Smooth muscle cell (in vitro differentiated cells): ENCODE results near the gene KCNQ1. TPM values are rescaled to one million over a fixed set of nuclear protein-coding genes. Genes with fewer than 3 reads are reported as not detected.

Experiments
- DNase-seq: peaks from one replicate; lab custom pipeline; 2025; ENCODE audit not compliant: unreplicated experiment; lab: John Stamatoyannopoulos, UW
- H2AFZ ChIP-seq: fragments of 200-600 bp; sonication (generic); 2 replicates; pipeline ENCODE4 v1.6.0; 2016; ENCODE audit warnings: antibody characterized with exemption, low read depth, mild to moderate bottlenecking
- H3F3A ChIP-seq: fragments of 200-600 bp; sonication (generic); 2 replicates; pipeline ENCODE4 v1.6.0; 2017; ENCODE audit warnings: antibody characterized with exemption, low read depth
- H3K27ac ChIP-seq: fragments of 200-600 bp; sonication (generic); 2 replicates; pipeline ENCODE4 v1.5.1; 2016; ENCODE audit warnings: low read depth, mild to moderate bottlenecking
- H3K27me3 ChIP-seq: fragments of 200-600 bp; sonication (generic); 2 replicates; pipeline ENCODE4 v1.6.1; 2016; ENCODE audit warnings: low read depth, mild to moderate bottlenecking
- H3K36me3 ChIP-seq: fragments of 200-600 bp; sonication (generic); 2 replicates; pipeline ENCODE4 v1.5.1; 2016; ENCODE audit warnings: low read depth
- H3K4me1 ChIP-seq: fragments of 200-600 bp; sonication (generic); 2 replicates; pipeline ENCODE4 v1.5.1; 2016; ENCODE audit warnings: low read depth
- H3K4me2 ChIP-seq: fragments of 200-600 bp; sonication (generic); 2 replicates; pipeline ENCODE4 v1.6.0; 2016; ENCODE audit warnings: mild to moderate bottlenecking
- H3K4me3 ChIP-seq: fragments of 200-600 bp; sonication (generic); 2 replicates; pipeline ENCODE4 v1.5.1; 2016; ENCODE audit warnings: mild to moderate bottlenecking
- H3K79me2 ChIP-seq: fragments of 200-600 bp; sonication (generic); 2 replicates; pipeline ENCODE4 v1.6.0; 2016; ENCODE audit warnings: low read depth, mild to moderate bottlenecking
- H3K9ac ChIP-seq: fragments of 200-600 bp; sonication (generic); 2 replicates; pipeline ENCODE4 v1.6.0; 2016; ENCODE audit warnings: low read depth
- H3K9me3 ChIP-seq: fragments of 200-600 bp; sonication (generic); replicated peaks from 2 replicates; pipeline ENCODE4 v1.5.1; 2016; ENCODE audit warnings: low read depth
- H4K20me1 ChIP-seq: fragments of 200-600 bp; sonication (generic); 2 replicates; pipeline ENCODE4 v1.6.0; 2016; ENCODE audit warnings: low read depth
- CTCF ChIP-seq: fragments of 200-600 bp; sonication (generic); IDR thresholded peaks from 2 replicates; pipeline ENCODE4 v1.5.1; 2017; ENCODE audit warnings: borderline replicate concordance, mild to moderate bottlenecking, antibody characterized with exemption; ENCODE audit not compliant: insufficient read depth, poor library complexity, severe bottlenecking
- WGBS: methylation state at CpG from one replicate; pipeline ENCODE4 v1.1.7; 2016; ENCODE audit warnings: low lambda C conversion rate; 5-methylcytosine and 5-hydroxymethylcytosine counted together
- polyA plus RNA-seq: library from polyadenylated mRNA; unstranded; fragments of >200 nt; fragmentation: Nextera tagmentation; extraction: Ambion mirVana; gene quantifications from 2 replicates; pipeline ENCODE4 v1.2.1, GENCODE V29; 2016
- total RNA-seq: library from RNA; depleted of rRNA; stranded (reverse); fragments of >200 nt; gene quantifications from 2 replicates; pipeline ENCODE4 v1.2.3, GENCODE V29; 2014

The KCNQ1 gene
- total and polyA plus RNA-seq, 2 experiments from 2014 or later = 1.3 to 2.3 TPM

- DNase-seq = no peak
- WGBS = 90% methylated on average over 29 of the region's 29 CpGs
These were observed 144.2 kb downstream of the KCNQ1 start for GRCh38 chr11:2588809-2589537.

GRCh38 chr11:2589538-2589934 lies 144.7 kb downstream of the KCNQ1 start:
- Histone ChIP-seq H3K9ac (no peak overlapping the region), H3K4me1 (no peaks in the 10 kb centered on the region), H3K36me3 (no peaks in the 10 kb centered on the region), H3F3A (no peaks in the 10 kb centered on the region), H3K27me3 (no peaks in the 10 kb centered on the region), H3K79me2 (no peaks in the 10 kb centered on the region), H2AFZ (no peak overlapping the region), H3K4me2 (no peak overlapping the region), H3K9me3 (no peaks in the 10 kb centered on the region), H3K27ac (no peak overlapping the region), H3K4me3 (no peak overlapping the region), H4K20me1 (no peaks in the 10 kb centered on the region)
- TF ChIP-seq CTCF = no peak
- 92% methylated on average over 12 of the region's 12 CpGs for WGBS
- DNase-seq = no peak

More at GRCh38 chr11:2588809-2589537, 144.2 kb downstream of the KCNQ1 start:
- no peak overlapping the region for H3K27ac ChIP-seq
- no peak for TF ChIP-seq CTCF
- no peak overlapping the region for H3K4me3 ChIP-seq
- H3K27me3 ChIP-seq = no peaks in the 10 kb centered on the region
- H3K4me1 ChIP-seq = no peaks in the 10 kb centered on the region
- no peaks in the 10 kb centered on the region for H3F3A ChIP-seq
- no peak overlapping the region for H3K4me2 ChIP-seq
- no peak overlapping the region for H2AFZ ChIP-seq
- no peaks in the 10 kb centered on the region for H3K79me2 ChIP-seq
- no peaks in the 10 kb centered on the region for H3K36me3 ChIP-seq
- H4K20me1 ChIP-seq = no peaks in the 10 kb centered on the region
- H3K9me3 ChIP-seq = no peaks in the 10 kb centered on the region
- no peak overlapping the region for H3K9ac ChIP-seq

- Histone ChIP-seq H3K79me2 (no peaks in the 10 kb centered on the region), H3K27ac (no peak overlapping the region), H3K36me3 (no peaks in the 10 kb centered on the region), H4K20me1 (no peaks in the 10 kb centered on the region), H2AFZ (no peak overlapping the region), H3K4me1 (no peaks in the 10 kb centered on the region), H3K4me3 (no peak overlapping the region), H3K4me2 (no peak overlapping the region), H3K27me3 (no peaks in the 10 kb centered on the region), H3F3A (no peaks in the 10 kb centered on the region), H3K9ac (no peak overlapping the region), H3K9me3 (no peaks in the 10 kb centered on the region)
- 93% methylated on average over 13 of the region's 13 CpGs for WGBS
- no peak for DNase-seq
- no peak for TF ChIP-seq CTCF
These were observed 145.5 kb downstream of the KCNQ1 start for GRCh38 chr11:2590131-2590964.
